ENCODE results near the gene RHBDL3.
"Not testable (repeated sequence)": the region's sequence is repeated elsewhere in the genome, so short reads cannot be mapped to it uniquely, and the experiment has no call there.

RHBDL3 gene

DNA sequence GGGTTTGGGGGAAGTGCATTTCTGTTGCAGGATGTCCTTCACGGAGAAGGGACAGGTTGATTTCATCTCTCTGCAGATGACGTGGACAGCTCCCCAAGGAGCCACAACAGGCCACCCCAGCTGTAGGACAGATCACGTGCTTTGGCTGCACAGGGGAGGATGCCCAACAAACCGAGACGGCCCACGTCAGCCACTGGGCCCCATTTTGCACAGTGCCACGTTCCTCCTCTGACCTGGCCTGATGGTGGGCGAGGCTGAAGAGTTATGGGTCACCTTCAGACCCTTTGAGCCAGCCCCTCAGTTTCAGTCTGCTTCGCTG is 9.0 kb upstream of the RHBDL3 start:
- Mint-ChIP-seq H3K36me3 (ENCODE audit: insufficient read depth) (peaks cover 2% of the 10 kb centered on the region), H3K4me1 (no peaks in the 10 kb centered on the region), H3K27me3 (no peaks in the 10 kb centered on the region), H3K27ac (ENCODE audit: low read depth) (no peak overlapping the region), H3K9me3 (no peaks in the 10 kb centered on the region), H3K4me3 (no peak overlapping the region)
- ATAC-seq (replicated peaks; ENCODE audit: extremely low read depth, poor library complexity, severe bottlenecking) (no peak), DNase-seq (ENCODE audit: low spot score in 2 of 2) (no peak)

DNA sequence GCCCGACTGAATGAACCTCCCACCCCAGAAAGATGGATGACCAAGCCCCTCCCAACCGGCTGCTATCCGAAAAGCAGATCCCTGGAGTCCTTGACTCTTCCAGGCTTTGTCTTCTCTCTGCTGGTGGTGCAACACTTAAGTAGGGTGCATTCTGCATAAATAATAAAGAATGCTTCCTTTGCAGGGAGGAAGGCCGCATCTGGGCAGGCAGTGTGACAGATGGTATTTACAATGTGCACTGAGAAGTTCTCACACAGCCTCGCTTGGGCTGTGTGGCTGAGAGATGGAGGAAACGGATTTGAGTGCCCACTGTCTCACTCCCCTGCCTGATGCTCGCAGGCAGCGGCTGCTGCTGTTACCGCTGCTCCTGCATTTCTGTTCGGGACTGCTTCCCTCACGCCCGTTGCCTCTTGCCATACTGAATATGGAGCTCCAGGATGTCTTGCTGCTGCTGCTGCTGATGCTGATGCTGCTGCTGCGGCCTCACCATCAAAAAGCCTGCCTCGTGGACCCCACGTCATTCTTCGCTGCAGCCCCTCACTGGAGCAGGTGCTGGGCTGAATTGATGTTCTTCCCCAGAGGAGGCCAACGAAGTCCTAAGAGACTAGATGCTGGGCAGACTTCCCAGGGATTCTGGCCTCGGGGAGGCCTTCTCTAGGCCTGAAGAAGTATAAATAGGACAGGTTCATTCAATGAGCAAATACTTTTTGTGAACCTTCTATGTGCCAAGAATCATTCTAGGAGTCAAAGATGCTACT is 7.1 kb upstream of the RHBDL3 start:
- H3K36me3 Mint-ChIP-seq (ENCODE audit: insufficient read depth), result peaks cover 2% of the 10 kb centered on the region
- no peaks in the 10 kb centered on the region for H3K4me1 Mint-ChIP-seq
- H3K4me3 Mint-ChIP-seq, result no peak overlapping the region
- H3K27ac Mint-ChIP-seq (ENCODE audit: low read depth), result no peak overlapping the region
- peaks cover 2% of the 10 kb centered on the region for H3K27me3 Mint-ChIP-seq
- DNase-seq (ENCODE audit: low spot score in 2 of 2) (no peak), ATAC-seq (replicated peaks; ENCODE audit: extremely low read depth, poor library complexity, severe bottlenecking) (no peak)
- H3K9me3 Mint-ChIP-seq, result no peaks in the 10 kb centered on the region

DNA sequence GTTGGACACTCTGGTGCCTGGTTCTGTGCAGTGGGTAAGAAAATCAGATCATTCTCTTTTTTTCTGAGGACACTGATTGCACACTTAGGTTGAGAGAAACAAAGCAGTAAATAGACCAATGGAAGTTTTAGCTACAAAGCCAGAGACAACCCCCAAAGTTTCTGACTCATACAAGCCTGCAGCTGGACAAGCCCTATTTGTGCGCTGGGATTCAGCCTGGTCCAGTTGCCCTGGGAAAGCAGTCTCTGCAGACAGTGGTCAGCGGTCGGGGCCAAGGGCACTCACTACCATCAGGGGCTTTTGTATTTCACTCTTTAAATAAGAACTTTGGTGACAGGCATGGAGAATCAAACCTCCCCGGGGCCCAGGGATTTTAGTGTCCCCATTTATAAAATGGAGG is 6.0 kb upstream of the RHBDL3 start:
- no peaks in the 10 kb centered on the region for H3K4me1 Mint-ChIP-seq
- no peak overlapping the region for H3K4me3 Mint-ChIP-seq
- ATAC-seq (replicated peaks; ENCODE audit: extremely low read depth, poor library complexity, severe bottlenecking) (no peak), DNase-seq (ENCODE audit: low spot score in 2 of 2) (no peak)
- H3K36me3 Mint-ChIP-seq (ENCODE audit: insufficient read depth), result peaks cover 3% of the 10 kb centered on the region
- peaks cover 12% of the 10 kb centered on the region for H3K27me3 Mint-ChIP-seq
- H3K9me3 Mint-ChIP-seq, result no peaks in the 10 kb centered on the region
- H3K27ac Mint-ChIP-seq (ENCODE audit: low read depth), result no peak overlapping the region

DNA sequence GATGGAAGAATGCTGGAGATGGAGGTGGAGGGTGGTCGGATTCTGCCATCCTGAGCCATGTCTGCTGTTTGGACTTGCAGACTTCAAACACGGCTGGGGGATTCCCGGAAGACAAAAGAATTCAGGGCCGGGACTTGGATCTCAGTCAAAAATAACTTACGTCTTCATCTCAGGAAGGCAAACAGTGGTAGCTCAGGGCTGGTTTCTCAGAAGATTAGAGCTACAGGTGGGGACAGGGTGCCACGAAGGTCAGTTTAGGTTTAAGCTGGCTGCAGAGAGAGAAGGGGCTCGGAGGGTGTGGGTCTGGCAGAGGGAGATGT is 4.3 kb upstream of the RHBDL3 start:
- ATAC-seq (replicated peaks; ENCODE audit: extremely low read depth, poor library complexity, severe bottlenecking) (no peak), DNase-seq (ENCODE audit: low spot score in 2 of 2) (no peak)
- H3K27me3 Mint-ChIP-seq, result peaks cover 18% of the 10 kb centered on the region
- no peaks in the 10 kb centered on the region for H3K4me1 Mint-ChIP-seq
- H3K4me3 Mint-ChIP-seq, result no peak overlapping the region
- H3K27ac Mint-ChIP-seq (ENCODE audit: low read depth), result no peak overlapping the region
- peaks cover 1% of the 10 kb centered on the region for H3K36me3 Mint-ChIP-seq (ENCODE audit: insufficient read depth)
- H3K9me3 Mint-ChIP-seq, result no peaks in the 10 kb centered on the region

DNA sequence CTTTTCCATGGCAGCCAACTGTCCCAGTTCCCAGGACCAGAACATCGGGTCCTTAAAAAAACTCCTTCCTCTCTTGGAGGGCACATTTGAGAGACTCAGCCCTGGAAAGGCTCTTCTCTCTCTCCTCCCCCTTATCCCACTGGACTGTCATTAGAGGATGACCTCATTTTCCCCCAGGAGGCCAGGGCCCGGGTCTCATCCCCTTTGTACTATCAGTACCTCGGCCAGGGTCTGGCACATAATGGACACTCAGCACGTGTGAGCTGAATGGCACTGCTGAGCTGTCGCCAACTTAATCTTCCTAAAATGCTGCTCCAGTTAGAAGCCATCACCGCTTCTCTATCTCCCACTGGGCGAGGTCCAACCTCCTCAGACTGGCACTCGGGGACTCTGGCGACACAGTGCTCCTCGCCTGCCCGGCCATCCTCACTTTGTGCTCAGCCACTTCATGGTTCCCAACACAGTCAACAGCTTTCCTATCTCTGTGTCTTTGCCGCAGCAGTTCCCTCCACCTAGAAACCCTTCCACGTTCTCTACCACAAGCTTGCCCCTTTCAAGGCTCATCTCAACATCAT is 3.6 kb upstream of the RHBDL3 start:
- Mint-ChIP-seq H3K27ac (ENCODE audit: low read depth) (no peak overlapping the region), H3K4me1 (peaks cover 2% of the 10 kb centered on the region), H3K36me3 (ENCODE audit: insufficient read depth) (peaks cover 1% of the 10 kb centered on the region), H3K4me3 (no peak overlapping the region), H3K9me3 (no peaks in the 10 kb centered on the region), H3K27me3 (peaks cover 22% of the 10 kb centered on the region)
- DNase-seq (ENCODE audit: low spot score in 2 of 2), result no peak
- ATAC-seq (replicated peaks; ENCODE audit: extremely low read depth, poor library complexity, severe bottlenecking), result no peak

DNA sequence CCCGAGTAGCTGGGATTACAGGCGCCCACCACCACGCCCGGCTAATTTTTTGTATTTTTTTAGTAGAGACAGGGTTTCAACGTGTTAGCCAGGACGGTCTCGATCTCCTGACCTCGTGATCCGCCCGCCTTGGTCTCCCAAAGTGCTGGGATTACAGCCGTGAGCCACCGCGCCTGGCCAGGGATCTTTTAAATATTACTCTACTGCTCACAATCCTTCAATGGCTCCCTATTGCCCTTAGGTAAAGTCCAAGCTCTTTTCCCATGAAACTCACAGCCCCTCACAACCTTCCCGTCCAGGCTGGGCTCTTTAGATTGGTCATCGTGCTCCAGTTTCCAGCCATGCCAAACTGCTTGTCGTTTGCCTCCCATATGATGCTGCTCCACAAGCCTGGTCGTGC is 2.1 kb upstream of the RHBDL3 start:
- peaks cover 37% of the 10 kb centered on the region for H3K27me3 Mint-ChIP-seq
- not testable (repeated sequence) for ATAC-seq (replicated peaks; ENCODE audit: extremely low read depth, poor library complexity, severe bottlenecking); H3K9me3 Mint-ChIP-seq; H3K4me3 Mint-ChIP-seq; H3K27ac Mint-ChIP-seq (ENCODE audit: low read depth); DNase-seq (ENCODE audit: low spot score in 2 of 2); H3K36me3 Mint-ChIP-seq (ENCODE audit: insufficient read depth)
- H3K4me1 Mint-ChIP-seq, result peaks cover 13% of the 10 kb centered on the region

DNA sequence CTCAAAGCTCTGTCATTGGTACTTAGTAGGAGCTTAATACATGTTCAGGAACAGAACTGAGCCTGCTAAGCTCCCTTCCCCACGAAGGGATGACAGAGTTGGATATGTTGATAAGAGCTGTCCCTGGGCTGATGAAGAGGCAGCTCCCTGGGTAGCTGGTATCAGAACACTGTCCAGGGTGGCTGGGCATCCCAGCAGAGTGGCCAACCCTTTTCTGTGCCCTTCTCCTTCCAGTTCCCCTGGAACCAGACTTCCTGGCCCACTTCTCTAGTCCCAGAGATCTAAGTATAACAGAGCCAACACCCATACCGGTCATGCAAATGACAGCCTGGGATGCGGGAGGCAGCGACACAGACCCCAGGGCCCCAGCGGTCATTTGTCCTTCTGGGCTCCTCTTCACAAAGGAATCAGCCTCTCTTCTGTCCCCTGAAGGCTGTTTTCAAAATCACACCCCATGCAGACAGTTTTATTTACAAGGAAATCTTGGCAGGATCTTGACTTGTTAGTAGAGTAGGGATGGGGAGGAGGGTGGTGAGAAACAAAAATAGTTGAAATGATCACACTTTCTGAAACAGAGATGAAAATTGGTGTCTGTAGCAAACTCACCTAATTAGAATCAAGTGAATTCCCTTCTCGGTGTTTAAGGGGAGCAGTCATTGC is 1.4 kb upstream of the RHBDL3 start:
- Mint-ChIP-seq H3K4me1 (peaks cover 13% of the 10 kb centered on the region), H3K27ac (ENCODE audit: low read depth) (no peak overlapping the region), H3K4me3 (peak overlapping the region; percentile 68), H3K27me3 (peaks cover 44% of the 10 kb centered on the region), H3K36me3 (ENCODE audit: insufficient read depth) (peaks cover 3% of the 10 kb centered on the region), H3K9me3 (no peaks in the 10 kb centered on the region)
- DNase-seq (ENCODE audit: low spot score in 2 of 2) (no peak), ATAC-seq (replicated peaks; ENCODE audit: extremely low read depth, poor library complexity, severe bottlenecking) (no peak)

DNA sequence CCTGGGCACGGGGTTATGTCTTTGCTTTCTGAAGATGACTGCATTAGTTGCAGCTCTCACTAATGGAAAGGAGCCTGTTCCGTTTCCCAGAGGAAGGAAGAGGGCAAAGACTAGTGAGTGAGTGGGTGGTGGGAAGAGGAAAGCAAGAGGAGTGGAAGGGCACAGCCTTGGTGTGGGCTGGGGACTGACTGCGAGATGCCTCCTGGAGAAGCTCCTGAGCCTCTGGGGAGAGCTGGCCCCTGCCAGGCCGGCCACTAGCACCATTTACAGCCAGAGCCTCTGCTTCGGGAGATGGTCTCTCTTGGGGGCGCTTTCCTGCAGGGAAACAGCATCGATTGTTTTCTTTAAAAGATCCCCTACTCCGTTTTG is 825 bp upstream of the RHBDL3 start:
- Mint-ChIP-seq H3K36me3 (ENCODE audit: insufficient read depth) (peaks cover 3% of the 10 kb centered on the region), H3K27me3 (peaks cover 49% of the 10 kb centered on the region), H3K4me3 (peak overlapping the region; percentile 68), H3K4me1 (peaks cover 13% of the 10 kb centered on the region), H3K27ac (ENCODE audit: low read depth) (no peak overlapping the region), H3K9me3 (no peaks in the 10 kb centered on the region)
- DNase-seq (ENCODE audit: low spot score in 2 of 2) (no peak), ATAC-seq (replicated peaks; ENCODE audit: extremely low read depth, poor library complexity, severe bottlenecking) (no peak)

DNA sequence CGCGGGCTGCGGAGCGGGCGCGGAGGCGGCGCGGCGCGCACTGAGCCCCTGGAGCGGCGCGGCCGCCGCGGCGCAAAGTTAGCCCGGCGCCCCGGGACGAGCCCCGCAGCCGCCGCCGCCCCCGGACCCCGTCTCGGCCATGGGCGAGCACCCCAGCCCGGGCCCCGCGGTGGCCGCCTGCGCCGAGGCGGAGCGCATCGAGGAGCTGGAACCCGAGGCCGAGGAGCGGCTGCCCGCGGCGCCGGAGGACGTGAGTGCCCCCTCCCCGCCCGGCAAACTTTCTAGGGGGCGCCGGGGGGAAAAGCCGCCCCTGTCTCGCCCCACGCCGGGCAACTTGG is 388 bp downstream of the RHBDL3 start:
- peaks cover 6% of the 10 kb centered on the region for H3K36me3 Mint-ChIP-seq (ENCODE audit: insufficient read depth)
- no peak for ATAC-seq (replicated peaks; ENCODE audit: extremely low read depth, poor library complexity, severe bottlenecking)
- no peak overlapping the region for H3K27ac Mint-ChIP-seq (ENCODE audit: low read depth)
- H3K9me3 Mint-ChIP-seq, result no peaks in the 10 kb centered on the region
- no peak overlapping the region for H3K4me3 Mint-ChIP-seq
- H3K27me3 Mint-ChIP-seq, result peaks cover 62% of the 10 kb centered on the region
- peaks cover 13% of the 10 kb centered on the region for H3K4me1 Mint-ChIP-seq
- DNase-seq (ENCODE audit: low spot score in 2 of 2), result no peak

DNA sequence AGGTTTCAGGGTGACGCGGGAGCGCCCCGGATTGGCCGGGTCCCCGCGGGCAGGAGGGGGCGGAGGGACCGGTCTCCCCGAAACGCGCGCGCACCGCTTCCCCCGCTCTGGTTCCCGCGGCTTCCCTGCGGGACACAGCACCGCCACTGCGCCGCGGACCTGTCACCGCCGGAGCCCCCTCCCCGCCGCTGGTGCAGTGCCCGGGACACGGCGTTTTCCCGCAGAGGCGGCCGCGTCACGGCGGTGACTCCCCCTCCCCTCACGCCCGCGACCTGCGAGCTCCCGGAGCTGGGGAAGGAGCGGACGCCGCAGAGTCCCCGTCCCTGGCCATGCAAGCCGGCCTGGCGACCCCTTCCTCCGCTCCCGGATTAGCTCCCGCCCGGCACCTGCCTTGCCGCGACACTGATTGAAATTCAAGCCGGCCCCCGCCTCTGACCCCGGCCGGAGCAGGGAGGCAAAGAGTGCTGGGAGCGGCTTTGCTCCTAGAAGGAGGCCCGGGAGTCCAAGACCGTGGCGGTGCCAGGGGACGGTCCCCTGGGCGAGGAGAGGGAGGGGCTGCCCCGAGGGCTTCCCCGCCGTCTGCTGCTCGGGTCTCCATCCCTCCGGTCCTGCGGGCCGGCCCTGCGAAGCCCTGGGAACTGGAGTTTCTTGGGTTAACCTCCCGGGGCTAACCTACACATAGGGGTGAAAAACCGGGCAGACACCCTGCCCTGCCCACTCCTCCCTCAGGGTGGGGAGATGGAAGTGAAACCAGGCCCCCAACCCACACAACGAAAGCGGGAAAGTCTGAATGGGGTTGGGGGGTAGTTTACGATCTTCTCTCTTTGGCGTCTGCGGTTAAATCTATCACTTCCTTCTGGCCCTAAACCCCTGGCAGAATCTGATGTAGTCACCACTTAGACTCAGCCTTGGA is 1.0 kb downstream of the RHBDL3 start:
- Mint-ChIP-seq H3K4me3 (peak overlapping the region; percentile 67), H3K4me1 (peaks cover 13% of the 10 kb centered on the region), H3K9me3 (no peaks in the 10 kb centered on the region), H3K27ac (ENCODE audit: low read depth) (no peak overlapping the region), H3K36me3 (ENCODE audit: insufficient read depth) (peaks cover 6% of the 10 kb centered on the region), H3K27me3 (peaks cover 68% of the 10 kb centered on the region)
- peak; percentile 24 for ATAC-seq (replicated peaks; ENCODE audit: extremely low read depth, poor library complexity, severe bottlenecking)
- no peak for DNase-seq (ENCODE audit: low spot score in 2 of 2)

DNA sequence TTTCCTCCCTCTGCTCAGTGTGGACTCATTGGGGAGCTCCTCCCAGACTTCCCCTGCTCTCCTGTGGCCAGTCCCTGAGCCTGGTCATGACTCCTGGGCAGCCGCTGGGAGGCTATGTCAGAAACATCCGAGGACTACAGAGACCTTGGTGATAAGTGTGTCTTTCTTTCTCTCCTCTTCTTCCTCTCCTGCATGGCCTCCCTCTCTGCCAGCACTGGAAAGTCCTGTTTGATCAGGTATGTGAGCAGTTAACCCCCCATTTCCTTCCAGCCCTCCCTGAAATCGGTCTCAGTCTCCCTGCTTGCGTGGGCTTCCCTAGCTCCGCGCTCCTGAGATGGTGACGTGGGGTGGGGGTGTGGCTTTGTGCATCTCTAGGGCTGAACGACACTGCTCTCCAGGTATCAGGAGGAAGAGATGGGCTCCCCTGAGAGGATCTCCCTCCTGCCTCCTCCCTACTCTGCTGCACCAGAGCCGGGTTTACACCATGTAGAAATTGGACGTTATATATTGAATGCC is 2.1 kb downstream of the RHBDL3 start:
- Mint-ChIP-seq H3K4me1 (peaks cover 13% of the 10 kb centered on the region), H3K9me3 (no peaks in the 10 kb centered on the region), H3K4me3 (peak overlapping the region; percentile 67), H3K36me3 (ENCODE audit: insufficient read depth) (peaks cover 6% of the 10 kb centered on the region), H3K27me3 (peaks cover 78% of the 10 kb centered on the region), H3K27ac (ENCODE audit: low read depth) (no peak overlapping the region)
- no peak for ATAC-seq (replicated peaks; ENCODE audit: extremely low read depth, poor library complexity, severe bottlenecking)
- DNase-seq (ENCODE audit: low spot score in 2 of 2), result no peak

DNA sequence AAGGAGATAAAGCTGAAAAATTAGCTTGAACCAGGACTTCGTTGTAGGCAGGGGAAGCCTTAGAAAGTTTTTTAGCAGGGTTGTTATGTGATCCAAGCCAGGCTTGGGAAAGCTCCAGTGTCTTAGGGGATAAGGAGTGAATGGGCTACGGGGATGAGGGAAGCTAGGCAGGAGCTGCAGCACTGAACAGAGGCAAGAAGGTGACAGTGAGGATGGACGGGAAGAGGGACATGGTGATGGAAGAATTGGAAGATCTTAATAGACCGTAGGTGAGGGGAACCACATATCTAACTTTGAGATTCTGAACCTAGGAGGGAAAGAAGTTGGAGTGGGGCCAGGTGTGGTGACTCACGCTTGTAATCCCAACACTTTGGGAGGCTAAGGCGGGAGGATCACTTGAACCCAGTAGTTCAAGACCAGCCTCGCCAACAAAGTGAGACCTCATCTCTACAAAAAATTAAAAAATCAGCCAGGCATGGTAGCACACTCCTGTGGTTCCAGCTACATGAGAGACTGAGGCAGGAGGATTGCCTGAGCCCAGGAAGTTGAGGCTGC is 3.2 kb downstream of the RHBDL3 start:
- Mint-ChIP-seq H3K4me3 (no peak overlapping the region), H3K36me3 (ENCODE audit: insufficient read depth) (peaks cover 6% of the 10 kb centered on the region), H3K27ac (ENCODE audit: low read depth) (no peak overlapping the region), H3K27me3 (peaks cover 77% of the 10 kb centered on the region), H3K4me1 (peaks cover 13% of the 10 kb centered on the region), H3K9me3 (no peaks in the 10 kb centered on the region)
- DNase-seq (ENCODE audit: low spot score in 2 of 2), result no peak
- ATAC-seq (replicated peaks; ENCODE audit: extremely low read depth, poor library complexity, severe bottlenecking), result no peak

Measured in central memory CD8-positive, alpha-beta T cell (primary cell).